Activated T-cell treated with anti-CD3 and anti-CD28 coated beads for 24 hours (primary cell): ENCODE results near the gene SOSTDC1.
"Not testable (repeated sequence)": the region's sequence is repeated elsewhere in the genome, so short reads cannot be mapped to it uniquely, and the experiment has no call there.

Experiments
- DNase-seq: peaks from one replicate; pipeline ENCODE4 v3.0.0-alpha.2; 2020; ENCODE audit warnings: low read depth

Gene SOSTDC1

GRCh38 chr7:16462431-16462889, 3.1 kb downstream of the SOSTDC1 start:
- no peak for DNase-seq

- DNase-seq, result no peak
These were observed 4.6 kb downstream of the SOSTDC1 start for GRCh38 chr7:16460789-16461493.

GRCh38 chr7:16456303-16456702, 9.2 kb downstream of the SOSTDC1 start:
- DNase-seq, result not testable (repeated sequence)

- DNase-seq, result no peak
These were observed 9.9 kb downstream of the SOSTDC1 start for GRCh38 chr7:16455591-16455990.

GRCh38 chr7:16450366-16450765, 15.2 kb downstream of the SOSTDC1 start:
- no peak for DNase-seq

GRCh38 chr7:16447876-16448275, 17.7 kb downstream of the SOSTDC1 start:
- no peak for DNase-seq

GRCh38 chr7:16446508-16446907, 19.0 kb downstream of the SOSTDC1 start:
- DNase-seq, result no peak

- not testable (repeated sequence) for DNase-seq
These were observed 21.7 kb downstream of the SOSTDC1 start for GRCh38 chr7:16443871-16444270.

GRCh38 chr7:16438988-16439387, 26.6 kb downstream of the SOSTDC1 start:
- no peak for DNase-seq

GRCh38 chr7:16436306-16436705, 29.2 kb downstream of the SOSTDC1 start:
- no peak for DNase-seq

GRCh38 chr7:16433568-16434122, 31.9 kb downstream of the SOSTDC1 start:
- DNase-seq, result no peak

GRCh38 chr7:16432425-16432731, 33.2 kb downstream of the SOSTDC1 start:
- no peak for DNase-seq

- DNase-seq, result no peak
These were observed 33.7 kb downstream of the SOSTDC1 start for GRCh38 chr7:16431646-16432424.

GRCh38 chr7:16430133-16430532, 35.4 kb downstream of the SOSTDC1 start:
- DNase-seq, result no peak

- no peak for DNase-seq
These were observed 36.9 kb downstream of the SOSTDC1 start for GRCh38 chr7:16428672-16429071.

- DNase-seq, result no peak
These were observed 37.4 kb downstream of the SOSTDC1 start for GRCh38 chr7:16428182-16428581.

GRCh38 chr7:16423761-16424160, 41.8 kb downstream of the SOSTDC1 start:
- DNase-seq, result no peak

- DNase-seq, result no peak
These were observed 42.6 kb downstream of the SOSTDC1 start for GRCh38 chr7:16422917-16423316.

GRCh38 chr7:16422103-16422435, 43.5 kb downstream of the SOSTDC1 start:
- no peak for DNase-seq

GRCh38 chr7:16421333-16422102, 44.0 kb downstream of the SOSTDC1 start, which contains the start of gene CRPPA:
Gene CRPPA (minus strand): TSS chr7:16421538. CDS start chr7:16421322, 216 bp downstream.
- peak; percentile 14 for DNase-seq

GRCh38 chr7:16420649-16421332, 44.7 kb downstream of the SOSTDC1 start:
- DNase-seq, result peak; percentile 78

- no peak for DNase-seq
These were observed 45.2 kb downstream of the SOSTDC1 start for GRCh38 chr7:16420329-16420648.
